Sigmoid colon (tissue), 4 donors: ENCODE measurements around the gene DIAPH1.

Experiments
- EP300 ChIP-seq, 4 donors: sonication (generic); formaldehyde crosslinking; IDR thresholded peaks; one replicate each; pipeline ENCODE4 v1.6.1; 2017; ENCODE audit warnings: antibody characterized with exemption in 4 of 4
- POLR2AphosphoS5 ChIP-seq, 4 donors: sonication (generic); formaldehyde crosslinking; IDR thresholded peaks; one replicate each; pipeline ENCODE4 v1.6.1; 2017; ENCODE audit warnings: antibody characterized with exemption in 4 of 4
- TF ChIP-seq, protein P1 (sequence below), 4 experiments: fragments of 450-650 bp in 3 of 4; fragments of 200-600 bp in 1 of 4; IDR thresholded peaks; one replicate each; pipeline ENCODE4 v1.5.1; 2016 to 2019; ENCODE audit warnings: antibody characterized with exemption in 4 of 4, mild to moderate bottlenecking in 3 of 4, moderate library complexity in 2 of 4

DNA sequence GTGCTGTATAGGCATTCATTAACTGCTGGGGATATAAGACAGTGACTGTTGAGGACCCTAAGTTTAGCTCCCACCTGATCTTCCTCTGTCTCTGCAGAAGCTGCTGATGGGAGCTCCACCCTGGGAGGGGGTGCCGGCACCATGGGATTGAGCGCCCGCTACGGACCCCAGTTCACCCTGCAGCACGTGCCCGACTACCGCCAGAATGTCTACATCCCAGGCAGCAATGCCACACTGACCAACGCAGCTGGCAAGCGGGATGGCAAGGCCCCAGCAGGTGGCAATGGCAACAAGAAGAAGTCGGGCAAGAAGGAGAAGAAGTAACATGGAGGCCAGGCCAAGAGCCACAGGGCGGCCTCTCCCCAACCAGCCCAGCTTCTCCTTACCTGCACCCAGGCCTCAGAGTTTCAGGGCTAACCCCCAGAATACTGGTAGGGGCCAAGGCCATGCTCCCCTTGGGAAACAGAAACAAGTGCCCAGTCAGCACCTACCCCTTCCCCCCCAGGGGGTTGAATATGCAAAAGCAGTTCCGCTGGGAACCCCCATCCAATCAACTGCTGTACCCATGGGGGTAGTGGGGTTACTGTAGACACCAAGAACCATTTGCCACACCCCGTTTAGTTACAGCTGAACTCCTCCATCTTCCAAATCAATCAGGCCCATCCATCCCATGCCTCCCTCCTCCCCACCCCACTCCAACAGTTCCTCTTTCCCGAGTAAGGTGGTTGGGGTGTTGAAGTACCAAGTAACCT, 107.8 kb downstream of the DIAPH1 start:
- TF ChIP-seq, protein P1, sequence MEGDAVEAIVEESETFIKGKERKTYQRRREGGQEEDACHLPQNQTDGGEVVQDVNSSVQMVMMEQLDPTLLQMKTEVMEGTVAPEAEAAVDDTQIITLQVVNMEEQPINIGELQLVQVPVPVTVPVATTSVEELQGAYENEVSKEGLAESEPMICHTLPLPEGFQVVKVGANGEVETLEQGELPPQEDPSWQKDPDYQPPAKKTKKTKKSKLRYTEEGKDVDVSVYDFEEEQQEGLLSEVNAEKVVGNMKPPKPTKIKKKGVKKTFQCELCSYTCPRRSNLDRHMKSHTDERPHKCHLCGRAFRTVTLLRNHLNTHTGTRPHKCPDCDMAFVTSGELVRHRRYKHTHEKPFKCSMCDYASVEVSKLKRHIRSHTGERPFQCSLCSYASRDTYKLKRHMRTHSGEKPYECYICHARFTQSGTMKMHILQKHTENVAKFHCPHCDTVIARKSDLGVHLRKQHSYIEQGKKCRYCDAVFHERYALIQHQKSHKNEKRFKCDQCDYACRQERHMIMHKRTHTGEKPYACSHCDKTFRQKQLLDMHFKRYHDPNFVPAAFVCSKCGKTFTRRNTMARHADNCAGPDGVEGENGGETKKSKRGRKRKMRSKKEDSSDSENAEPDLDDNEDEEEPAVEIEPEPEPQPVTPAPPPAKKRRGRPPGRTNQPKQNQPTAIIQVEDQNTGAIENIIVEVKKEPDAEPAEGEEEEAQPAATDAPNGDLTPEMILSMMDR (IDR thresholded peaks at IDR 0.05) = no peak
- TF ChIP-seq POLR2AphosphoS5 (IDR thresholded peaks at IDR 0.05) = no peak
- no peak for TF ChIP-seq EP300 (IDR thresholded peaks at IDR 0.05)
